Fibroblast of lung (primary cell): ENCODE results near the gene MRAS. TPM values are rescaled to one million over a fixed set of nuclear protein-coding genes. Genes with fewer than 3 reads are reported as not detected.

Experiments
- DNase-seq, 2 donors: peaks; one replicate each; pipeline versions ENCODE4 v3.0.0 to v3.0.0-alpha.2; 2010; ENCODE audit warnings: low read depth in 2 of 2
- H2AFZ ChIP-seq: 2 replicates; pipeline ENCODE4 v1.5.1; 2012; ENCODE audit warnings: low read length, control low read depth, inconsistent platforms
- H3K27ac ChIP-seq: 2 replicates; pipeline ENCODE4 v1.5.1; 2011; ENCODE audit warnings: low read length, control low read depth; ENCODE audit not compliant: insufficient read depth
- H3K27me3 ChIP-seq: 2 replicates; pipeline ENCODE4 v1.5.1; 2011; ENCODE audit warnings: mild to moderate bottlenecking, low read length; ENCODE audit not compliant: control insufficient read depth, insufficient read depth
- H3K36me3 ChIP-seq: 2 replicates; pipeline ENCODE4 v1.5.1; 2011; ENCODE audit warnings: low read length; ENCODE audit not compliant: control insufficient read depth, insufficient read depth
- H3K4me1 ChIP-seq: 2 replicates; pipeline ENCODE4 v1.5.1; 2011; ENCODE audit warnings: low read length; ENCODE audit not compliant: control insufficient read depth, insufficient read depth; ENCODE audit errors: extremely low read depth
- H3K4me2 ChIP-seq: 2 replicates; pipeline ENCODE4 v1.5.1; 2011; ENCODE audit warnings: low read length, control low read depth; ENCODE audit not compliant: insufficient read depth; ENCODE audit errors: extremely low read depth
- H3K4me3 ChIP-seq, 4 experiments: fragments of 200-600 bp in 1 of 4; sonication (generic) in 1 of 4; replicated peaks in 1 of 4; 2 replicates each; pipeline ENCODE4 v1.5.1; 2011 to 2016; ENCODE audit warnings: low read length in 4 of 4, low read depth in 3 of 4, mild to moderate bottlenecking in 3 of 4, control low read depth in 2 of 4, inconsistent platforms in 1 of 4, mixed read lengths in 1 of 4; ENCODE audit not compliant: insufficient read depth in 1 of 4; ENCODE audit errors: control extremely low read depth in 1 of 4
- H3K79me2 ChIP-seq: 2 replicates; pipeline ENCODE4 v1.5.1; 2012; ENCODE audit warnings: mild to moderate bottlenecking, low read length, inconsistent platforms; ENCODE audit not compliant: control insufficient read depth, insufficient read depth
- H3K9ac ChIP-seq: 2 replicates; pipeline ENCODE4 v1.5.1; 2011; ENCODE audit warnings: mild to moderate bottlenecking, low read length, control low read depth; ENCODE audit not compliant: insufficient read depth
- H3K9me3 ChIP-seq: 2 replicates; pipeline ENCODE4 v1.5.1; 2012; ENCODE audit warnings: low read depth, low read length; ENCODE audit not compliant: control insufficient read depth, insufficient read depth
- H4K20me1 ChIP-seq: 2 replicates; pipeline ENCODE4 v1.5.1; 2011; ENCODE audit warnings: low read length; ENCODE audit not compliant: control insufficient read depth, insufficient read depth; ENCODE audit errors: extremely low read depth
- EZH2 ChIP-seq: IDR thresholded peaks from 2 replicates; pipeline ENCODE4 v1.5.1; 2012; ENCODE audit warnings: low read length, control low read depth, mild to moderate bottlenecking; ENCODE audit errors: missing control alignments
- polyA plus RNA-seq, 2 donors: library from polyadenylated mRNA; depleted of rRNA in 1 of 2; stranded (reverse) in 1 of 2; unstranded in 1 of 2; fragments of >200 nt; gene quantifications; 2 replicates each; pipeline ENCODE4 v1.2.1, GENCODE V29; 2011 to 2012; ENCODE audit warnings: missing spikeins in 1 of 2
- total RNA-seq: library from RNA; depleted of rRNA; stranded (reverse); fragments of >200 nt; gene quantifications from 2 replicates; pipeline ENCODE4 v1.2.1, GENCODE V29; 2014
- TF ChIP-seq, protein P1 (sequence below), 2 donors: IDR thresholded peaks in 1 of 2; conservative IDR thresholded peaks in 1 of 2; 1 replicate in 1 of 2; 2 replicates in 1 of 2; pipeline ENCODE4 v1.5.1; 2011 to 2012; ENCODE audit warnings: low read length in 2 of 2, control low read depth in 1 of 2, inconsistent platforms in 1 of 2, low read depth in 1 of 2, mild to moderate bottlenecking in 1 of 2

Gene MRAS
- total and polyA plus RNA-seq, 2 donors (not counting 1 experiment from before 2014, with no cell fraction given) = 35.3 to 73.0 TPM

DNA sequence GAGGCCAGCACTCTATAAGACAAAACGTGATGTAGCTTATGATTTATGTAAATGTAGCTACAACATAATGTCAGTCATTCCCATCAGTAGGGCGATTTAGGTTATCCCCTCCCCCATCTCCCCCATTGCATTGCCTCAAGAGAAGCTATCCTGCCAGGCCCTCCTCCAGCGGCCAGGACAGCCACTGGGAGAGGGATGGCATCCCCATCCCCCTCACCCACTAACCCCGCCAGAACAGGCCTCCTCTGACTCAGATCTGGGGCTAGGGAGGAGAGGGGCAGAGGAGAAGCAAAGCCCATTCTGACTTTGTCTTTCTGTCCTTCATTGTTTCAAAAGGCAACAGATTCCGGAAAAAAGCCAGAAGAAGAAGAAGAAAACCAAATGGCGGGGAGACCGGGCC is 53.5 kb downstream of the MRAS start:
- Histone ChIP-seq H3K4me1 (no peaks in the 10 kb centered on the region), H3K36me3 (no peaks in the 10 kb centered on the region), H3K27ac (no peak overlapping the region), H3K9ac (no peak overlapping the region), H4K20me1 (no peaks in the 10 kb centered on the region), H3K4me3 (no peak overlapping the region), H2AFZ (no peak overlapping the region), H3K4me2 (no peak overlapping the region), H3K9me3 (no peaks in the 10 kb centered on the region), H3K79me2 (no peaks in the 10 kb centered on the region), H3K27me3 (no peaks in the 10 kb centered on the region)
- TF ChIP-seq, protein P1, sequence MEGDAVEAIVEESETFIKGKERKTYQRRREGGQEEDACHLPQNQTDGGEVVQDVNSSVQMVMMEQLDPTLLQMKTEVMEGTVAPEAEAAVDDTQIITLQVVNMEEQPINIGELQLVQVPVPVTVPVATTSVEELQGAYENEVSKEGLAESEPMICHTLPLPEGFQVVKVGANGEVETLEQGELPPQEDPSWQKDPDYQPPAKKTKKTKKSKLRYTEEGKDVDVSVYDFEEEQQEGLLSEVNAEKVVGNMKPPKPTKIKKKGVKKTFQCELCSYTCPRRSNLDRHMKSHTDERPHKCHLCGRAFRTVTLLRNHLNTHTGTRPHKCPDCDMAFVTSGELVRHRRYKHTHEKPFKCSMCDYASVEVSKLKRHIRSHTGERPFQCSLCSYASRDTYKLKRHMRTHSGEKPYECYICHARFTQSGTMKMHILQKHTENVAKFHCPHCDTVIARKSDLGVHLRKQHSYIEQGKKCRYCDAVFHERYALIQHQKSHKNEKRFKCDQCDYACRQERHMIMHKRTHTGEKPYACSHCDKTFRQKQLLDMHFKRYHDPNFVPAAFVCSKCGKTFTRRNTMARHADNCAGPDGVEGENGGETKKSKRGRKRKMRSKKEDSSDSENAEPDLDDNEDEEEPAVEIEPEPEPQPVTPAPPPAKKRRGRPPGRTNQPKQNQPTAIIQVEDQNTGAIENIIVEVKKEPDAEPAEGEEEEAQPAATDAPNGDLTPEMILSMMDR (conservative IDR thresholded peaks at IDR 0.05 in 1 of 2, IDR thresholded peaks at IDR 0.05 in 1 of 2; ENCODE audit: low read depth in 1 of 2, low read length in 2 of 2) = no peak
- no peak for TF ChIP-seq EZH2
- DNase-seq = no peak

DNA sequence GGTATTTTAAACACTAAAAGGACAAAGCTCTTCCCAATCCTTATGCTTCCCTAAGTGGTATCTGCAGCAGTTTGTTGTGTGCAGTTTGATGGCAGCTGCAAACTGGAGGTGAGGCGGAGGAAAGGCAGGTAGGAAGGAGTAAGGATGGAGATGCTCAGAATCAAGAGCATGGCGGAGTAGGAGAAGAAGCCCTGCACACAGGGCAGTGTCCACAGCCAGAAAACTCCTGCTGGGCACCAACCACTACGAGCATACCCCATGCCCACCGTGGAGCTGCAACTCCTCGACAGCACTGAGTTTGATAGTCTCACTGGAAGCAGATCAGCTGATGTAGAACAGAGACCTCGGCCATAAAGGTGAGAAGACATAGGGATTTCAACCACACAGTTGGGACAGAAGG is 55.7 kb downstream of the MRAS start:
- TF ChIP-seq, protein P1 (conservative IDR thresholded peaks at IDR 0.05 in 1 of 2, IDR thresholded peaks at IDR 0.05 in 1 of 2; ENCODE audit: low read depth in 1 of 2, low read length in 2 of 2) = no peak
- TF ChIP-seq EZH2 = no peak
- no peak overlapping the region for H2AFZ ChIP-seq
- no peaks in the 10 kb centered on the region for H3K36me3 ChIP-seq
- H4K20me1 ChIP-seq = no peaks in the 10 kb centered on the region
- H3K9me3 ChIP-seq = no peaks in the 10 kb centered on the region
- H3K79me2 ChIP-seq = no peaks in the 10 kb centered on the region
- no peak overlapping the region for H3K9ac ChIP-seq
- no peak overlapping the region for H3K27ac ChIP-seq
- H3K27me3 ChIP-seq = no peaks in the 10 kb centered on the region
- DNase-seq = no peak
- H3K4me3 ChIP-seq = no peak overlapping the region
- no peaks in the 10 kb centered on the region for H3K4me1 ChIP-seq
- H3K4me2 ChIP-seq = no peak overlapping the region

DNA sequence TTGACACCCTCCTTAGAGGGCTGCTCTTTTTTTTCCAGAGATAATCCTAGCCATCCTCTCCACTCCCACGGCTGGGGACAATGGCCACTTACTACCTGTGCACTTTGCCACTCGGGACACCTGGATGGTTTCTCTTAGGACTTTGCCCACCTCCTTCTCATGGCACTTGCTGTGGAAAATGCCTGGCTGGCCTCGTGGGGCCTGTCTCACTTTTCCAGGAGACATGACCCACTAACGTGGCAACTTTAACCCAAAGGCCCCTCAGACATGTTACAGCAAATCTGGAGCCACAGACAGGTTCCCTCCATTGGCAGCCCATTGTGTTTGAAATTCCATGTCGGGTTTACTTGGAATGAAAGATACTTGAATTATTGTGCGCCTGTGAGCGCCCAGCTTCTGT is 56.6 kb downstream of the MRAS start:
- H3K9ac ChIP-seq = no peak overlapping the region
- no peak for TF ChIP-seq EZH2
- TF ChIP-seq, protein P1 (conservative IDR thresholded peaks at IDR 0.05 in 1 of 2, IDR thresholded peaks at IDR 0.05 in 1 of 2; ENCODE audit: low read depth in 1 of 2, low read length in 2 of 2) = no peak
- no peak overlapping the region for H3K4me3 ChIP-seq
- no peaks in the 10 kb centered on the region for H3K36me3 ChIP-seq
- no peaks in the 10 kb centered on the region for H3K4me1 ChIP-seq
- no peaks in the 10 kb centered on the region for H4K20me1 ChIP-seq
- H3K9me3 ChIP-seq = no peaks in the 10 kb centered on the region
- no peak overlapping the region for H3K27ac ChIP-seq
- H2AFZ ChIP-seq = no peak overlapping the region
- H3K4me2 ChIP-seq = no peak overlapping the region
- H3K79me2 ChIP-seq = no peaks in the 10 kb centered on the region
- DNase-seq = no peak
- H3K27me3 ChIP-seq = no peaks in the 10 kb centered on the region
